Activated CD4-positive, alpha-beta T cell treated with anti-CD3 and anti-CD28 coated beads for 36 hours (primary cell): Measurements from ENCODE around the gene SMLR1. TPM values are rescaled to one million over a fixed set of nuclear protein-coding genes. Genes with fewer than 3 reads are reported as not detected.

Source experiments
- ATAC-seq: fragments of 200-7000 bp; cut with Tn5 transposase; one replicate; pipeline ENCODE4 v1.10.0; 2021; ENCODE audit warnings: mild to moderate bottlenecking, moderate library complexity
- CTCF ChIA-PET: fragments of 350-600 bp; sonication (Branson Sonifier 250); formaldehyde crosslinking; loops from one replicate; lab custom pipeline; 2021; ENCODE audit warnings: antibody characterized with exemption; lab: Charles Lee
- POLR2A ChIA-PET: fragments of 350-600 bp; sonication (Branson Sonifier 250); formaldehyde crosslinking; loops from one replicate; lab custom pipeline; 2021; ENCODE audit warnings: antibody characterized with exemption, inconsistent platforms; lab: Charles Lee
- DNase-seq: peaks from one replicate; pipeline ENCODE4 v3.0.0-alpha.2; 2020
- H3K27ac Mint-ChIP-seq: one replicate; pipeline ENCODE4 v1.8.0; 2021; ENCODE audit warnings: mixed read lengths
- H3K27me3 Mint-ChIP-seq: one replicate; pipeline ENCODE4 v1.8.0; 2021; ENCODE audit warnings: mixed read lengths
- H3K36me3 Mint-ChIP-seq: one replicate; pipeline ENCODE4 v1.8.0; 2021; ENCODE audit warnings: low read depth, mixed read lengths
- H3K4me1 Mint-ChIP-seq: one replicate; pipeline ENCODE4 v1.8.0; 2021; ENCODE audit warnings: mixed read lengths
- H3K4me3 Mint-ChIP-seq: one replicate; pipeline ENCODE4 v1.8.0; 2021; ENCODE audit warnings: mild to moderate bottlenecking, moderate library complexity, mixed read lengths
- H3K9me3 Mint-ChIP-seq: one replicate; pipeline ENCODE4 v1.8.0; 2021; ENCODE audit warnings: low read depth, mixed read lengths
- intact Hi-C, 2 experiments: fragments of 100-400 bp; cut with DNase I in 1 of 2; cut with micrococcal nuclease in 1 of 2; formaldehyde crosslinking; loops; one replicate each; pipeline versions ENCODE4 v1.14.2 to v1.15.1; 2022 to 2024; cut with DNase I, micrococcal nuclease
- total RNA-seq, 2 experiments: library from RNA; stranded (reverse); gene quantifications; one replicate each; pipeline ENCODE4 v1.2.3, GENCODE V29; 2021

Gene SMLR1
- not detected for total RNA-seq

GRCh38 chr6:130827247-130828149 is at the start of gene SMLR1:
SMLR1 (plus strand) TSS chr6:130827406; CDS start chr6:130827414, 8 bp downstream.
- H3K36me3 Mint-ChIP-seq: no peaks in the 10 kb centered on the region
- H3K4me1 Mint-ChIP-seq: peaks cover 2% of the 10 kb centered on the region
- no peaks in the 10 kb centered on the region for H3K9me3 Mint-ChIP-seq
- CTCF ChIA-PET: interaction anchor here (0.6 kb wide), 1 partner anchor 1702 kb away, joined by 3 read pairs; no protein-coding TSS in a partner anchor
- ATAC-seq: no peak
- intact Hi-C loops: no loop called here
- H3K4me3 Mint-ChIP-seq: no peak within 1 kb of the TSS
- H3K27me3 Mint-ChIP-seq: no peaks in the 10 kb centered on the region
- POLR2A ChIA-PET: no interaction called here
- no peak for DNase-seq
- H3K27ac Mint-ChIP-seq: no peak within 1 kb of the TSS

- H3K27me3 Mint-ChIP-seq: no peaks in the 10 kb centered on the region
- H3K4me1 Mint-ChIP-seq: peaks cover 48% of the 10 kb centered on the region
- intact Hi-C loops: no loop called here
- ATAC-seq (no peak), DNase-seq (no peak)
- no peak overlapping the region for H3K27ac Mint-ChIP-seq
- H3K4me3 Mint-ChIP-seq: no peak overlapping the region
- H3K36me3 Mint-ChIP-seq: peaks cover 2% of the 10 kb centered on the region
- H3K9me3 Mint-ChIP-seq: peaks cover 10% of the 10 kb centered on the region
- ChIA-PET CTCF (no interaction called here), POLR2A (no interaction called here)
These were observed 48.1 kb upstream of the SMLR1 start for GRCh38 chr6:130778946-130779657.

DNA sequence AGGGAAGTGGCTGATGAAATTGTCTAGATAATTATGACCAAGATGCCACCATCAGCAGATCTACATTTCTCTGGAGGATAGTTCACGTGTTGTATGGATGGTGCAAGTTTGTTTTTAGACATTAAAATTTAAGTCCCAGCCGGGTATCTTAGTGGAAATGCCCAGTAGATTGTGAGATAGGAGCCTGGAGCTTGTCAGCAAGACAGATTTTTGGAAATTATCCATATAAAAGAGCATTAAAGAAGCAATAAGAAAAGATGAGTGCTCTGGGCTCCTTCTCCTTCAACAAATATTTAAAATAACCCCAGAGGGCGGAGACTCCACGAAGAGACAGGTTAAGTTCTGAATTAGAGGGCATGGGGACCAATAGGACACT is 47.6 kb upstream of the SMLR1 start:
- Mint-ChIP-seq H3K9me3 (peaks cover 10% of the 10 kb centered on the region), H3K4me1 (peaks cover 51% of the 10 kb centered on the region), H3K4me3 (no peak overlapping the region), H3K27me3 (no peaks in the 10 kb centered on the region), H3K27ac (no peak overlapping the region), H3K36me3 (peaks cover 2% of the 10 kb centered on the region)
- DNase-seq: no peak
- intact Hi-C loops: no loop called here
- POLR2A ChIA-PET: no interaction called here
- no peak for ATAC-seq
- CTCF ChIA-PET: no interaction called here

- Mint-ChIP-seq H3K4me3 (no peak overlapping the region), H3K27ac (no peak overlapping the region), H3K4me1 (peaks cover 51% of the 10 kb centered on the region), H3K36me3 (peaks cover 2% of the 10 kb centered on the region), H3K9me3 (peaks cover 10% of the 10 kb centered on the region), H3K27me3 (no peaks in the 10 kb centered on the region)
- ChIA-PET POLR2A (no interaction called here), CTCF (no interaction called here)
- DNase-seq (no peak), ATAC-seq (no peak)
- intact Hi-C loops: no loop called here
These were observed 47.1 kb upstream of the SMLR1 start for GRCh38 chr6:130780122-130780521.

DNA sequence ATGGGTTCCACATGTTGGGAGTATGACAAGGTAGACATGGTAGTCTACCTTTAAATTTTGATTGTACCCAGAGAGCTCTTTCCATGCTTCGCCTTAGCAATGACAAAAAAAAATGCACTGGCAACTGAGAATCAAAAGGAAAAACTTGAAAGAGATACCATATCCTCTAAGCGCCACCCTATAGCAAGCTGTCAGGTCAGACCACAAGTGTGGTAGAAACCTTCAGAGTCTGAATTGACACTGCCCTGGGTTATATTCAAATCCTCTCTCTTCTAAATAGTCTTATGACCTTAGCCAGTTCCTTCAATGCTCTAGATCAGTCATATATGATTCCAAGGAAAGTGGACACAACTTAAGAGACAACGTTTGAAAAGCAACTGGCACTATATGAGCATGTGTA is 45.6 kb upstream of the SMLR1 start:
- ATAC-seq: peak; percentile 70
- peaks cover 47% of the 10 kb centered on the region for H3K4me1 Mint-ChIP-seq
- POLR2A ChIA-PET: no interaction called here

DNA sequence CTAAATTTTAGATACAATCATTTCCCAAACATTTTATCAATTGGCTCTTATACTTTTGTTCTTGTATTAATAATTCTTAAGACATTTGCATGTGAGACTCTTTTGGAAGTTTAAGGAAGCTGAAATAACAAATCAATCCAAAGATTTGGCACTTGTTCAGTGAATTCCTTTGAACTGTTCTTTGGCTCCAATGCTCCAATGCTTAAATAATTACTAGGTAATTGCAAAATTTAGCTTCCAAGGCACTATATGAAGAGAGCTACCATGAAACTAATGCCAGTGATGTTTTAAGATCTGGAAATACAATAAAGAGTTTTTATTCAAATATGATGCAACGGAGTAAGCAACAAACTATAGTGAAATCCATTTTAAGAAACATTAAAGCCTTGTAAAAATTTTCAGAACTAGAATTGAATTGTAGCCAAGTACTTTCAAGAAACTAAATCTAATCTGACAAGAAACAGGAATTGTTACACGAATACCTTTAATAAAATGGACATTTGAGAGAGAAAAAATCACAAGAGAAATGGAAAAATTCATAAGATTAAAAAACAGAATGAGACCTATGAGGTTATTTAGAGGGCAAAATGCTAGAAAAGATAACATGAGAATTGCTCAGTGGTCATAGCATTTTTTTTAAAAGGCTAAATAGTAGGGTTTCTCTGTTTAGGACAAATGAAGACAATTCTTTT is 43.6 kb upstream of the SMLR1 start:
- Mint-ChIP-seq H3K4me1 (peaks cover 42% of the 10 kb centered on the region), H3K36me3 (peaks cover 2% of the 10 kb centered on the region), H3K9me3 (peaks cover 10% of the 10 kb centered on the region), H3K27me3 (no peaks in the 10 kb centered on the region), H3K27ac (no peak overlapping the region), H3K4me3 (no peak overlapping the region)
- ATAC-seq (no peak), DNase-seq (no peak)
- ChIA-PET CTCF (no interaction called here), POLR2A (no interaction called here)
- intact Hi-C loops: no loop called here

More for the DNA sequence above, 45.6 kb upstream of the SMLR1 start:
- Mint-ChIP-seq H3K4me3 (no peak overlapping the region), H3K27me3 (no peaks in the 10 kb centered on the region), H3K9me3 (peaks cover 10% of the 10 kb centered on the region), H3K27ac (peak overlapping the region; percentile 17), H3K36me3 (peaks cover 2% of the 10 kb centered on the region)
- intact Hi-C loops: no loop called here
- peak; percentile 10 for DNase-seq
- CTCF ChIA-PET: no interaction called here

DNA sequence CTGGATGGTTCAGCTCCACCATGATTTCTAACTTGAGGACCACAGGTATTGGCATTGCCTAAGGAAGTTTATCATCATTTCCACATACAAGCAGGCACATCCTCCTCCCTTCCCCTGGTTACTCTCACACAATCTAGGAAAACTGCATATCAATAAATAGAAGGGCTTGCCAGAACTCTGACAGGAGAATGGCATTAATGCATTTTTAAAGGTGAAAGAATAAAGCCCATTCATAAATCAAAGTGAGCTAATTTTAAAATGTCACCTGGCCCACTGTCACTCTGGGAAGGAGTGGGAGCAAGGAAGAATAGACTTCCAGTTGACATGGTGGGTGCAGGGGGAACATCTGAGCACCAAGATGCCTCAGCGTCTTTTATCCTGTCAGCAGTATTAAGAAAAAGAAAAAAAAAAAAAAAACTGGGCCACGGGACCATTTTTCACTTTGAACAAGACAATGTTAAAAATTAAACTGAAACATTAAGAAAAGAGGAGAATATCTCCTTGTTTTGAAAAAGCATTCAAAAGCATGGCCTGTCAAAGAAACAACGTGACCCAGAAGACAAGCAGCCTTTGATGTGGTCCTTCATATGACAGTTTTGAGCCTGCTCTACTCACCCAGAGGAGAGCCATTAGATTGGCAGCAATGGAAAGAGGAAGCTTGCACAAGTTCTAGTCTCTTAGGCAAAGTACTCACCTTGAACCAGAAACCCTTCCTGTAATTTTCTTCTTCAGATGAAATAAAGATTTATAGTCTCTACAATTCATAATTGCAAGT is 39.3 kb upstream of the SMLR1 start:
- ChIA-PET POLR2A (no interaction called here), CTCF (interaction anchor here (1.4 kb wide), 1 partner anchor 9 kb away, joined by 4 read pairs; no protein-coding TSS in a partner anchor)
- H3K27ac Mint-ChIP-seq: no peak overlapping the region
- DNase-seq (no peak), ATAC-seq (no peak)
- H3K4me1 Mint-ChIP-seq: peaks cover 3% of the 10 kb centered on the region
- H3K36me3 Mint-ChIP-seq: no peaks in the 10 kb centered on the region
- intact Hi-C loops: no loop called here
- H3K9me3 Mint-ChIP-seq: no peaks in the 10 kb centered on the region
- no peaks in the 10 kb centered on the region for H3K27me3 Mint-ChIP-seq
- no peak overlapping the region for H3K4me3 Mint-ChIP-seq

GRCh38 chr6:130788954-130789353 is 38.3 kb upstream of the SMLR1 start:
- H3K36me3 Mint-ChIP-seq: peaks cover 2% of the 10 kb centered on the region
- H3K4me1 Mint-ChIP-seq: peaks cover 6% of the 10 kb centered on the region
- H3K27me3 Mint-ChIP-seq: peaks cover 2% of the 10 kb centered on the region
- intact Hi-C loops: no loop called here
- H3K27ac Mint-ChIP-seq: no peak overlapping the region
- no peak for DNase-seq
- no peak overlapping the region for H3K4me3 Mint-ChIP-seq
- ChIA-PET CTCF (interaction anchor here (1.4 kb wide), 1 partner anchor 8 kb away, joined by 4 read pairs; no protein-coding TSS in a partner anchor), POLR2A (no interaction called here)
- ATAC-seq: no peak
- H3K9me3 Mint-ChIP-seq: peaks cover 3% of the 10 kb centered on the region

GRCh38 chr6:130794010-130794697 is 33.1 kb upstream of the SMLR1 start:
- peaks cover 2% of the 10 kb centered on the region for H3K27me3 Mint-ChIP-seq
- peaks cover 6% of the 10 kb centered on the region for H3K4me1 Mint-ChIP-seq
- POLR2A ChIA-PET: no interaction called here
- H3K9me3 Mint-ChIP-seq: peaks cover 5% of the 10 kb centered on the region
- H3K36me3 Mint-ChIP-seq: peaks cover 2% of the 10 kb centered on the region
- DNase-seq: peak; percentile 26
- CTCF ChIA-PET: no interaction called here
- ATAC-seq: peak; percentile 58
- H3K4me3 Mint-ChIP-seq: no peak overlapping the region
- H3K27ac Mint-ChIP-seq: no peak overlapping the region
- intact Hi-C loops: no loop called here

GRCh38 chr6:130794738-130795137 is 32.5 kb upstream of the SMLR1 start:
- peaks cover 5% of the 10 kb centered on the region for H3K9me3 Mint-ChIP-seq
- H3K4me1 Mint-ChIP-seq: peaks cover 6% of the 10 kb centered on the region
- H3K27me3 Mint-ChIP-seq: peaks cover 2% of the 10 kb centered on the region
- no peak overlapping the region for H3K27ac Mint-ChIP-seq
- ChIA-PET POLR2A (no interaction called here), CTCF (no interaction called here)
- ATAC-seq: no peak
- intact Hi-C loops: no loop called here
- H3K4me3 Mint-ChIP-seq: no peak overlapping the region
- H3K36me3 Mint-ChIP-seq: peaks cover 2% of the 10 kb centered on the region
- DNase-seq: no peak
